H54 (cell line): ENCODE data around the gene FBXW10.
A peak's percentile ranks its signal among the peaks of the same experiment; 100 is the strongest.
"Not testable (repeated sequence)": the region's sequence is repeated elsewhere in the genome, so short reads cannot be mapped to it uniquely, and the experiment has no call there.

Experiments
- DNase-seq: peaks from one replicate; pipeline ENCODE4 v3.0.0; 2011; ENCODE audit warnings: low spot score, mixed read lengths; ENCODE audit not compliant: insufficient read length
- FAIRE-seq: peaks from 3 replicates; lab custom pipeline; 2011; peaks lifted over from hg19 to GRCh38; lab: Jason Lieb, UNC

FBXW10 gene

DNA sequence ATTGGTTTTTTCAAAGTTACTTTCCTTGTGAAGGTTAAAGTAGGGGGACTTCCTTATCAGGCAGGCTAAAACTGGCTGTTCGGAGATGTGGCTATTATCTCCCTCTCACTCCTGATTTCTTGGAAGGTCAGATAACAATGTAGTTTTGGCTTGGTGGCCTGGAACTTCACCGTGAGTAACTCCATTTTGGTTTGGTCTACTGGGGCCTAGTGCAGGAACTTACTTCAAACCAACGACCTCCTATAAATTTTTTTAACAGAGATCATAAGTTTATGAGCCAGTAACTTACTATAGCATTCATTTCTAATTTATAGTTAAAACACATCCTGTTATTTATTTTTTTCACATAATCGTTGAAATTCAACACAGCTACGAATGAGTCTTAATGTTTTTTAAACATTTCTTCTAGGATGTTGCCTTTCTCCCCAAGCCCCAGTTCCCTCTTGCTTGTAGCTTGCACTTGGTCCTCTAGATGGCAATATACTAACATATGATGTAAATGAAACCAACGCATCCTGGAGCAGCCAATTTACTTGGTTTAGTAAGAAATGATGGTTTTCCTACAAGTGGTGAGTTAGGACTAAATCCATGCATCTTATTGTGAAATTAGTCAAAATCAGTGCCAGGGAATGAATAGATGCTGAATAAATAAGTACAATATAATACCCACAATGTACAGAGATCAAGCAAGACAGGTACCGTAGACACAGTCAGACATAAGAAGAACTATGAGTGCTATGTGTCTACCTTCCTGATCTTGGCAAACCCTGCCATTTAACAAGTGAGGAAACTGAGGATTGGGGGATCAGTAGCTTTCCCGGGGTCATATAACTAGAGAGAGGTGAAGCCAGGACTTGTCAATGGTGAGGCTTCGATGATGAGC lies 72.9 kb downstream of the FBXW10 start:
- not testable (repeated sequence) for DNase-seq
- FAIRE-seq, result peak; percentile 86

DNA sequence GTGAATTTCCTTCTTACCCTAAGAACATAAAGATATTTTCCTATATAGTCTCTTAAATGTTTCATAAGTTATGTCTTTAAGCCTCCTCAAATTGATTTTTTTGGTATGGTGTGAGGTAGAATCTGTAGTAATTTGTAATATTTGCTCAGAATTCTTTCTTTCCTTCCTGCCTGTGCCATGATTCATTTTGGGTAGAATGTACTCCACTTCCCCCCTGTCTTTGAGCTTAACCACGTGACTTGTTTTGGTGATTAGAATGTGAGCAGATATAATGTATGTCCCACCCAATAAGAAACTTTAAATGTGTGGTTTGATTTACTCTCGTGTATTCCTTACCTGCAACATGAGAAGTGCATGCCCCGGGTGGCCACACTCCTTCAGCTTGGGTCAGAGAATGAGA lies 77.6 kb downstream of the FBXW10 start:
- not testable (repeated sequence) for FAIRE-seq

GRCh38 chr17:18827613-18828012 lies 83.8 kb downstream of the FBXW10 start:
- DNase-seq, FAIRE-seq: not testable (repeated sequence)

More for the DNA sequence above, 77.6 kb downstream of the FBXW10 start:
- not testable (repeated sequence) for DNase-seq
